ENCODE measurements around the gene ANO10. TPM values are rescaled to one million over a fixed set of nuclear protein-coding genes. Genes with fewer than 3 reads are reported as not detected.

The ANO10 gene
- total RNA-seq, 1 donor from 2014 or later, result 32.0 TPM

GRCh38 chr3:43348350-43348749 lies 273.5 kb downstream of the ANO10 start:
- DNase-seq (ENCODE audit: low read depth, low spot score), result no peak
- Mint-ChIP-seq H3K27me3 (ENCODE audit: low read depth) (no peaks in the 10 kb centered on the region), H3K36me3 (ENCODE audit: low read depth) (peaks cover 64% of the 10 kb centered on the region), H3K9me3 (peaks cover 18% of the 10 kb centered on the region), H3K27ac (ENCODE audit: unreplicated experiment) (no peak overlapping the region), H3K4me1 (peaks cover 12% of the 10 kb centered on the region), H3K4me3 (no peak overlapping the region)
- TF ChIP-seq CTCF (conservative IDR thresholded peaks at IDR 0.05), result no peak

DNA sequence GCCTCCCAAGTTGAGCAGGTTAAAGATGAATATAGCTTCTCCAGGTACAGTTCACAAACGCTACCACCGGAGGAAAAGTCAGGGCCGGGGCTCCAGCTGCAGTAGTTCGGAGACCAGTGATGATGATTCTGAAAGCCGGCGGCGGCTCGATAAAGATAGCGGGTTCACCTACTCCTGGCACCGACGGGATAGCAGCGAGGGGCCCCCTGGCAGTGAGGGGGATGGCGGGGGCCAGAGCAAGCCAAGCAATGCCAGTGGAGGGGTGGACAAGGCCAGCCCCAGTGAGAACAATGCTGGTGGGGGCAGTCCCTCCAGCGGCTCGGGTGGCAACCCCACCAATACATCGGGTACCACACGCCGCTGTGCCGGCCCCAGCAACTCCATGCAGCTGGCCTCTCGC lies 274.0 kb downstream of the ANO10 start:
- no peaks in the 10 kb centered on the region for H3K27me3 Mint-ChIP-seq (ENCODE audit: low read depth)
- no peak overlapping the region for H3K27ac Mint-ChIP-seq (ENCODE audit: unreplicated experiment)
- peaks cover 12% of the 10 kb centered on the region for H3K4me1 Mint-ChIP-seq
- no peak overlapping the region for H3K4me3 Mint-ChIP-seq
- H3K36me3 Mint-ChIP-seq (ENCODE audit: low read depth), result peaks cover 59% of the 10 kb centered on the region
- H3K9me3 Mint-ChIP-seq, result peaks cover 14% of the 10 kb centered on the region
- DNase-seq (ENCODE audit: low read depth, low spot score), result no peak
- no peak for TF ChIP-seq CTCF (conservative IDR thresholded peaks at IDR 0.05)

GRCh38 chr3:43346978-43347749 lies 274.6 kb downstream of the ANO10 start:
- Mint-ChIP-seq H3K36me3 (ENCODE audit: low read depth) (peaks cover 62% of the 10 kb centered on the region), H3K9me3 (peaks cover 11% of the 10 kb centered on the region), H3K27ac (ENCODE audit: unreplicated experiment) (no peak overlapping the region), H3K27me3 (ENCODE audit: low read depth) (no peaks in the 10 kb centered on the region), H3K4me3 (no peak overlapping the region), H3K4me1 (peaks cover 12% of the 10 kb centered on the region)
- no peak for DNase-seq (ENCODE audit: low read depth, low spot score)
- TF ChIP-seq CTCF (conservative IDR thresholded peaks at IDR 0.05), result no peak

- H3K4me1 Mint-ChIP-seq, result peaks cover 12% of the 10 kb centered on the region
- H3K4me3 Mint-ChIP-seq, result no peak overlapping the region
- TF ChIP-seq CTCF (conservative IDR thresholded peaks at IDR 0.05), result no peak
- H3K9me3 Mint-ChIP-seq, result no peaks in the 10 kb centered on the region
- no peak for DNase-seq (ENCODE audit: low read depth, low spot score)
- peaks cover 53% of the 10 kb centered on the region for H3K36me3 Mint-ChIP-seq (ENCODE audit: low read depth)
- H3K27ac Mint-ChIP-seq (ENCODE audit: unreplicated experiment), result no peak overlapping the region
- H3K27me3 Mint-ChIP-seq (ENCODE audit: low read depth), result no peaks in the 10 kb centered on the region
Measured at GRCh38 chr3:43345877-43346276, 275.9 kb downstream of the ANO10 start.

DNA sequence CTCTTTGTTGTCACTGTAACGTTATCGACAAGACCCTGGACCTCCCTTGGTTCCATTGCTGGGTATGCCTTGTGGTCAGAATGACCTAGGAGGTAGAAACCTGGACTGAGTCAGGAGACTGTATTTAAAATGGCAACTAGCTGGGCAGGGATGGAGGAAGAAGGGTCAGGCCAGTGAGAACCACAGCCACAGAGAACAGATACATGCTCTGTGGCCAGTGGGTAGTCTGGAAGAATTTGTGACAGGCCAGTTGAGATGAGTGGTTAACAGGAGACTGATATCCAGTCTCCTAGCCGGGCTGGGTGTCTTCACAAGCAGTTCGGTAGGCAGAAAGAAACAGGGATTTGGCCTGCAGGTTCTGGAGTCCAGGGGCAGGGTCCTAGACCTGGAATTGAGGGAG lies 276.6 kb downstream of the ANO10 start:
- no peak for DNase-seq (ENCODE audit: low read depth, low spot score)
- Mint-ChIP-seq H3K36me3 (ENCODE audit: low read depth) (peaks cover 50% of the 10 kb centered on the region), H3K27ac (ENCODE audit: unreplicated experiment) (peak overlapping the region; percentile 72), H3K4me3 (no peak overlapping the region), H3K4me1 (peaks cover 12% of the 10 kb centered on the region), H3K9me3 (no peaks in the 10 kb centered on the region), H3K27me3 (ENCODE audit: low read depth) (no peaks in the 10 kb centered on the region)
- TF ChIP-seq CTCF (conservative IDR thresholded peaks at IDR 0.05), result no peak
